ENCODE measurements around the gene EPHA4.

The EPHA4 gene

GRCh38 chr2:221448057-221448843 lies 123.9 kb downstream of the EPHA4 start:
- CTCF ChIA-PET, result no interaction called here

DNA sequence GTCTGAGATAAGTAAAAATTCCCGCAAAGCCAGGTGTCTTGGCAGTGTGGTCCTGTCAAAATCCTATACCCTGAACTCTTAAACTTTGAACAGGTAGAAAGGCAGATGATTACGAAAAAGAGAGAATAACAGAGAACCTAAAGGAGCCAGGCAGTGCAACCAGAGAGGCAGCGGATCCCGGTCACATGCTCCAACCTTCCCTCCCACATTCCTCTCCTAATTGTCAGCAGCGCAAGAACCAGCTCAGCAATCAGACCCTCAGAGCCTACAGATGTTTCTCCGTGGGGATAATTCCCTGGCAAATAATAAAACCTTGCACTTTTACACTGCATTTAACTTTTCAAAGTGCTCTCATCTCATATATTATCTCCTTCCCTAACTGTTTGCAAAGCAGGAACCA lies 124.8 kb downstream of the EPHA4 start:
- no peak for DNase-seq (ENCODE audit: low read depth, low spot score)
- POLR2A ChIA-PET, result no interaction called here
- TF ChIP-seq CTCF (IDR thresholded peaks at IDR 0.05; ENCODE audit: insufficient read depth, low read length, missing control alignments), result no peak
- H3K4me3 ChIP-seq (ENCODE audit: low read depth, low read length), result no peak overlapping the region
- CTCF ChIA-PET, result no interaction called here

More at GRCh38 chr2:221448057-221448843, 123.9 kb downstream of the EPHA4 start:
- POLR2A ChIA-PET, result no interaction called here
- no peak for DNase-seq (ENCODE audit: low read depth, low spot score)
- no peak overlapping the region for H3K4me3 ChIP-seq (ENCODE audit: low read depth, low read length)
- no peak for TF ChIP-seq CTCF (IDR thresholded peaks at IDR 0.05; ENCODE audit: insufficient read depth, low read length, missing control alignments)

- H3K4me3 ChIP-seq (ENCODE audit: low read depth, low read length), result no peak overlapping the region
- POLR2A ChIA-PET, result no interaction called here
- TF ChIP-seq CTCF (IDR thresholded peaks at IDR 0.05; ENCODE audit: insufficient read depth, low read length, missing control alignments), result no peak
- no peak for DNase-seq (ENCODE audit: low read depth, low spot score)
- CTCF ChIA-PET, result no interaction called here
Measured at GRCh38 chr2:221446140-221446539, 126.0 kb downstream of the EPHA4 start.

GRCh38 chr2:221444106-221444505 lies 128.0 kb downstream of the EPHA4 start:
- ChIA-PET POLR2A (interaction anchor here (0.6 to 1.1 kb wide), 3 partner anchors 18 to 48 kb away, joined by 3 to 4 read pairs (median 3); no protein-coding TSS in a partner anchor), CTCF (no interaction called here)
- no peak for DNase-seq (ENCODE audit: low read depth, low spot score)
- TF ChIP-seq CTCF (IDR thresholded peaks at IDR 0.05; ENCODE audit: insufficient read depth, low read length, missing control alignments), result no peak
- H3K4me3 ChIP-seq (ENCODE audit: low read depth, low read length), result no peak overlapping the region

GRCh38 chr2:221443645-221444044 lies 128.5 kb downstream of the EPHA4 start:
- ChIA-PET CTCF (no interaction called here), POLR2A (interaction anchor here (0.7 kb wide), 1 partner anchor 48 kb away, joined by 3 read pairs; no protein-coding TSS in a partner anchor)
- no peak overlapping the region for H3K4me3 ChIP-seq (ENCODE audit: low read depth, low read length)
- DNase-seq (ENCODE audit: low read depth, low spot score), result no peak
- no peak for TF ChIP-seq CTCF (IDR thresholded peaks at IDR 0.05; ENCODE audit: insufficient read depth, low read length, missing control alignments)

- no peak for DNase-seq (ENCODE audit: low read depth, low spot score)
- TF ChIP-seq CTCF (IDR thresholded peaks at IDR 0.05; ENCODE audit: insufficient read depth, low read length, missing control alignments), result no peak
- CTCF ChIA-PET, result interaction anchor here (0.8 kb wide), 1 partner anchor 25 kb away, joined by 3 read pairs; no protein-coding TSS in a partner anchor
- H3K4me3 ChIP-seq (ENCODE audit: low read depth, low read length), result no peak overlapping the region
- POLR2A ChIA-PET, result no interaction called here
Measured at GRCh38 chr2:221442128-221442527, 130.0 kb downstream of the EPHA4 start.
